ENCODE measurements around the gene GPATCH1.
A peak's percentile ranks its signal among the peaks of the same experiment; 100 is the strongest.

DNA sequence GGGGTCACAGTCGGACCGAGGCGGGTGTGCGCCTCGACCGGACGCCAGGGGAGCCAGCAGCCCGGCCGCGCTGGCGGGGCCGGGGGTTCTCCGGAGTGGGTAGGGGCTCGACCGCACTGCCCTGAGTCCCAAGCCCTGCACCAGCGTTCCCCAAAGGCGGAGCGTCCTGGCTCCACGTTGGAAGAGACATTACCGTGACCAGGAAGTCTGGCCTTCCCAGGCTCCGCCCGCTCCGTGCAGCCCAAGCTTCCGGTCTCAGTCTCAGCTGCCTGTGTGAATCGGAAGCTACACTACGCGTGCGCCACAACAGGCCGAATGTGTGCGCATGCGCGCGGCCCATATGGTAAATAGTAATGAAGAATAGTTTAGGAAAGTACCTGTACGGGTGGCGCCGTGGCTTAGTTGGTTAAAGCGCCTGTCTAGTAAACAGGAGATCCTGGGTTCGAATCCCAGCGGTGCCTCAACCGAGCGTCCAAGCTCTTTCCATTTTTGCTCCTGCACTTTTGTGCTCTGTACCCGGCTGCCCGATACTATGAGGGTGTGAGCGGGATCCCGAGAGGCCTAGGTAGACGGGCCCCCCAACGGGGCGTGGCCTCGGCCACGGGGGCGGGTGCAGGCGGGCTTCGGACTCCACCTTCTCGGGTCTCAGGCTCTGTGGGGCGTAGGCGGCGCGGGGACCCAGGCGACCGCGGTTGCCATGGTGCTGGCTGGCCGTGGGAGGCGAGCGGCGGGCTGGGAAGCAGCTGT, 95.9 kb downstream of the GPATCH1 start:
- peak in 4 of 6 experiments; percentile 20 to 28 (median 25) for TF ChIP-seq CTCF (IDR thresholded peaks at IDR 0.05)
- TF ChIP-seq POLR2A (IDR thresholded peaks at IDR 0.05) = peak in 1 of 2 donors; percentile 95
